Brain microvascular endothelial cell (primary cell): Measurements from ENCODE around the gene KLHDC1.
"Not testable (repeated sequence)": the region's sequence is repeated elsewhere in the genome, so short reads cannot be mapped to it uniquely, and the experiment has no call there.

Experiments used
- DNase-seq: peaks from one replicate; pipeline ENCODE4 v3.0.0-alpha.2; 2020
- H3K27ac ChIP-seq: fragments of 250-450 bp; sonication (Bioruptor Pico); 2 replicates; pipeline ENCODE4 v1.5.1; 2020; ENCODE audit warnings: mild to moderate bottlenecking, moderate library complexity
- H3K27me3 ChIP-seq: fragments of 250-450 bp; sonication (Bioruptor Pico); replicated peaks from 2 replicates; pipeline ENCODE4 v1.5.1; 2020; ENCODE audit warnings: mild to moderate bottlenecking
- H3K36me3 ChIP-seq: fragments of 250-450 bp; sonication (Bioruptor Pico); replicated peaks from 2 replicates; pipeline ENCODE4 v1.5.1; 2020; ENCODE audit warnings: mild to moderate bottlenecking
- H3K4me3 ChIP-seq: 2 replicates; pipeline ENCODE4 v1.5.1; 2011; ENCODE audit warnings: low read depth, mild to moderate bottlenecking, control low read depth, low read length, moderate library complexity
- CTCF ChIP-seq: IDR thresholded peaks from 2 replicates; pipeline ENCODE4 v1.5.1; 2011; ENCODE audit warnings: low read depth, mild to moderate bottlenecking, moderate library complexity, low read length, control low read depth, inconsistent platforms; ENCODE audit errors: missing control alignments
- in situ Hi-C: cut with HindIII; loops from 2 replicates; pipeline ENCODE4 v1.10.0; 2017; ENCODE audit warnings: low sequenced_read_pairs, low pct_ligation_motif_present

Gene KLHDC1

GRCh38 chr14:49692811-49693734, at the start of gene KLHDC1:
KLHDC1 (plus strand) TSS chr14:49693120; CDS start chr14:49693195, 75 bp downstream.
- no peak for TF ChIP-seq CTCF
- H3K4me3 ChIP-seq = peak within 1 kb of the TSS; percentile 69
- no peaks in the 10 kb centered on the region for H3K27me3 ChIP-seq
- peak within 1 kb of the TSS; percentile 70 for H3K27ac ChIP-seq
- in situ Hi-C loops = no loop called here
- peak; percentile 65 for DNase-seq
- no peaks in the 10 kb centered on the region for H3K36me3 ChIP-seq

GRCh38 chr14:49653508-49653907, 39.4 kb upstream of the KLHDC1 start:
- no peak overlapping the region for H3K27ac ChIP-seq
- no peak for DNase-seq
- H3K4me3 ChIP-seq = no peak overlapping the region
- no peak for TF ChIP-seq CTCF
- H3K27me3 ChIP-seq = no peaks in the 10 kb centered on the region
- H3K36me3 ChIP-seq = no peaks in the 10 kb centered on the region
- in situ Hi-C loops = no loop called here

GRCh38 chr14:49654511-49654910, 38.4 kb upstream of the KLHDC1 start:
- in situ Hi-C loops = no loop called here
- TF ChIP-seq CTCF = no peak
- Histone ChIP-seq H3K27me3 (no peaks in the 10 kb centered on the region), H3K36me3 (no peaks in the 10 kb centered on the region), H3K4me3 (no peak overlapping the region), H3K27ac (no peak overlapping the region)
- DNase-seq = no peak

GRCh38 chr14:49657500-49657899, 35.4 kb upstream of the KLHDC1 start:
- in situ Hi-C loops, H3K36me3 ChIP-seq, H3K27me3 ChIP-seq, H3K4me3 ChIP-seq, H3K27ac ChIP-seq: not testable (repeated sequence)
- DNase-seq = peak; percentile 17

- in situ Hi-C loops = no loop called here
- Histone ChIP-seq H3K4me3 (no peak overlapping the region), H3K27me3 (no peaks in the 10 kb centered on the region), H3K27ac (no peak overlapping the region), H3K36me3 (no peaks in the 10 kb centered on the region)
- DNase-seq = no peak
- no peak for TF ChIP-seq CTCF
Observed at GRCh38 chr14:49659526-49660455, 33.1 kb upstream of the KLHDC1 start.

- Histone ChIP-seq H3K27me3 (no peaks in the 10 kb centered on the region), H3K4me3 (no peak overlapping the region), H3K36me3 (no peaks in the 10 kb centered on the region), H3K27ac (no peak overlapping the region)
- no peak for TF ChIP-seq CTCF
- in situ Hi-C loops = no loop called here
- DNase-seq = no peak
Observed at GRCh38 chr14:49670475-49670874, 22.4 kb upstream of the KLHDC1 start.
